ENCODE results near the gene MOB1B.

MOB1B gene

GRCh38 chr4:70915036-70915815 is 13.1 kb downstream of the MOB1B start:
- DNase-seq, result no peak

GRCh38 chr4:70915874-70916559 is 13.8 kb downstream of the MOB1B start:
- DNase-seq, result no peak

GRCh38 chr4:70920592-70920991 is 18.4 kb downstream of the MOB1B start:
- DNase-seq, result no peak

GRCh38 chr4:70925418-70925817 is 23.2 kb downstream of the MOB1B start:
- DNase-seq, result no peak

- DNase-seq, result no peak
Observed at GRCh38 chr4:70925899-70926635, 23.9 kb downstream of the MOB1B start.

- DNase-seq, result no peak
Observed at GRCh38 chr4:70927502-70928137, 25.5 kb downstream of the MOB1B start.

- DNase-seq, result no peak
Observed at GRCh38 chr4:70930530-70931256, 28.5 kb downstream of the MOB1B start.

GRCh38 chr4:70931347-70931746 is 29.2 kb downstream of the MOB1B start:
- no peak for DNase-seq

GRCh38 chr4:70932984-70933383 is 30.8 kb downstream of the MOB1B start:
- no peak for DNase-seq

- no peak for DNase-seq
Observed at GRCh38 chr4:70935038-70935695, 33.0 kb downstream of the MOB1B start.

GRCh38 chr4:70936200-70936787 is 34.1 kb downstream of the MOB1B start:
- DNase-seq, result no peak

- DNase-seq, result no peak
Observed at GRCh38 chr4:70938086-70938485, 35.9 kb downstream of the MOB1B start.

GRCh38 chr4:70940134-70940533 is 38.0 kb downstream of the MOB1B start:
- DNase-seq, result no peak

GRCh38 chr4:70943114-70943513 is 40.9 kb downstream of the MOB1B start:
- DNase-seq, result no peak

- DNase-seq, result no peak
Observed at GRCh38 chr4:70945046-70945445, 42.9 kb downstream of the MOB1B start.

- no peak for DNase-seq
Observed at GRCh38 chr4:70945452-70946055, 43.4 kb downstream of the MOB1B start.

GRCh38 chr4:70946939-70947338 is 44.8 kb downstream of the MOB1B start:
- no peak for DNase-seq

GRCh38 chr4:70948665-70949260 is 46.6 kb downstream of the MOB1B start:
- DNase-seq, result no peak

GRCh38 chr4:70954032-70954431 is 51.9 kb downstream of the MOB1B start:
- no peak for DNase-seq

GRCh38 chr4:70956549-70957210 is 54.5 kb downstream of the MOB1B start:
- DNase-seq, result no peak
